Measurements from ENCODE around the gene TP53TG3B.
"Not testable (repeated sequence)": the region's sequence is repeated elsewhere in the genome, so short reads cannot be mapped to it uniquely, and the experiment has no call there.

- TF ChIP-seq POLR2AphosphoS5, CTCF, POLR2A (IDR thresholded peaks at IDR 0.05): not testable (repeated sequence)
These were observed 24.2 kb upstream of the TP53TG3B start for GRCh38 chr16:33336226-33337012.
